Peyer's patch (tissue), 4 donors: ENCODE results near the gene GSTM2.

Source experiments
- CTCF ChIP-seq, 6 experiments: fragments of 450-650 bp in 4 of 6; fragments of 200-600 bp in 2 of 6; sonication (generic) in 1 of 6; IDR thresholded peaks; one replicate each; pipeline ENCODE4 v1.5.1; 2017 to 2019; ENCODE audit warnings: antibody characterized with exemption in 6 of 6, mild to moderate bottlenecking in 3 of 6, moderate library complexity in 1 of 6
- POLR2A ChIP-seq, 2 donors: fragments of 450-650 bp; IDR thresholded peaks; one replicate each; pipeline ENCODE4 v1.5.1; 2017; ENCODE audit warnings: antibody characterized with exemption in 2 of 2, mild to moderate bottlenecking in 2 of 2, moderate library complexity in 2 of 2

GRCh38 chr1:109629372-109630030 lies 38.4 kb upstream of the GSTM2 start:
- TF ChIP-seq CTCF (IDR thresholded peaks at IDR 0.05) (no peak), POLR2A (IDR thresholded peaks at IDR 0.05) (no peak)
